ENCODE results near the gene RPL3. TPM values are rescaled to one million over a fixed set of nuclear protein-coding genes. Genes with fewer than 3 reads are reported as not detected.

Gene RPL3
- total RNA-seq, 2 experiments from 2014 or later: 1,927 to 2,015 TPM

- POLR2A ChIA-PET: no interaction called here
- Mint-ChIP-seq H3K4me1 (peaks cover 9% of the 10 kb centered on the region), H3K4me3 (no peak overlapping the region), H3K27me3 (peaks cover 31% of the 10 kb centered on the region), H3K36me3 (no peaks in the 10 kb centered on the region), H3K27ac (no peak overlapping the region), H3K9me3 (no peaks in the 10 kb centered on the region)
- ATAC-seq (ENCODE audit: low read depth): no peak
- no peak for DNase-seq
These were observed 21.0 kb downstream of the RPL3 start for GRCh38 chr22:39298241-39298987.

GRCh38 chr22:39297490-39298240, 21.8 kb downstream of the RPL3 start:
- DNase-seq (no peak), ATAC-seq (ENCODE audit: low read depth) (no peak)
- Mint-ChIP-seq H3K36me3 (no peaks in the 10 kb centered on the region), H3K9me3 (no peaks in the 10 kb centered on the region), H3K4me3 (no peak overlapping the region), H3K27ac (no peak overlapping the region), H3K27me3 (peaks cover 31% of the 10 kb centered on the region), H3K4me1 (peaks cover 9% of the 10 kb centered on the region)
- POLR2A ChIA-PET: no interaction called here

- Mint-ChIP-seq H3K27me3 (peaks cover 31% of the 10 kb centered on the region), H3K4me3 (no peak overlapping the region), H3K27ac (no peak overlapping the region), H3K9me3 (no peaks in the 10 kb centered on the region), H3K36me3 (no peaks in the 10 kb centered on the region), H3K4me1 (peaks cover 9% of the 10 kb centered on the region)
- ATAC-seq (ENCODE audit: low read depth) (no peak), DNase-seq (no peak)
- POLR2A ChIA-PET: no interaction called here
These were observed 22.4 kb downstream of the RPL3 start for GRCh38 chr22:39296981-39297489.

- Mint-ChIP-seq H3K4me3 (no peak overlapping the region), H3K36me3 (no peaks in the 10 kb centered on the region), H3K9me3 (no peaks in the 10 kb centered on the region), H3K27ac (no peak overlapping the region), H3K4me1 (peaks cover 9% of the 10 kb centered on the region), H3K27me3 (peaks cover 31% of the 10 kb centered on the region)
- DNase-seq: no peak
- no peak for ATAC-seq (ENCODE audit: low read depth)
- POLR2A ChIA-PET: no interaction called here
These were observed 22.9 kb downstream of the RPL3 start for GRCh38 chr22:39296535-39296934.

GRCh38 chr22:39294571-39295468, 24.6 kb downstream of the RPL3 start:
- ATAC-seq (ENCODE audit: low read depth): no peak
- no peak overlapping the region for H3K27ac Mint-ChIP-seq
- H3K27me3 Mint-ChIP-seq: peaks cover 18% of the 10 kb centered on the region
- H3K36me3 Mint-ChIP-seq: no peaks in the 10 kb centered on the region
- POLR2A ChIA-PET: no interaction called here
- no peak for DNase-seq
- H3K9me3 Mint-ChIP-seq: no peaks in the 10 kb centered on the region
- H3K4me1 Mint-ChIP-seq: peaks cover 4% of the 10 kb centered on the region
- no peak overlapping the region for H3K4me3 Mint-ChIP-seq

- H3K27ac Mint-ChIP-seq: peak overlapping the region; percentile 34
- H3K4me1 Mint-ChIP-seq: peaks cover 2% of the 10 kb centered on the region
- H3K27me3 Mint-ChIP-seq: peaks cover 10% of the 10 kb centered on the region
- DNase-seq (no peak), ATAC-seq (ENCODE audit: low read depth) (no peak)
- no peaks in the 10 kb centered on the region for H3K9me3 Mint-ChIP-seq
- H3K4me3 Mint-ChIP-seq: no peak overlapping the region
- H3K36me3 Mint-ChIP-seq: no peaks in the 10 kb centered on the region
- POLR2A ChIA-PET: no interaction called here
These were observed 25.6 kb downstream of the RPL3 start for GRCh38 chr22:39293766-39294368.

- Mint-ChIP-seq H3K4me1 (no peaks in the 10 kb centered on the region), H3K9me3 (no peaks in the 10 kb centered on the region), H3K4me3 (no peak overlapping the region), H3K27me3 (peaks cover 8% of the 10 kb centered on the region), H3K27ac (no peak overlapping the region), H3K36me3 (no peaks in the 10 kb centered on the region)
- DNase-seq (no peak), ATAC-seq (ENCODE audit: low read depth) (no peak)
- POLR2A ChIA-PET: no interaction called here
These were observed 26.8 kb downstream of the RPL3 start for GRCh38 chr22:39292561-39293074.

GRCh38 chr22:39292031-39292462, 27.4 kb downstream of the RPL3 start:
- Mint-ChIP-seq H3K9me3 (no peaks in the 10 kb centered on the region), H3K36me3 (no peaks in the 10 kb centered on the region), H3K4me3 (no peak overlapping the region), H3K27me3 (peaks cover 11% of the 10 kb centered on the region), H3K27ac (no peak overlapping the region), H3K4me1 (peaks cover 3% of the 10 kb centered on the region)
- POLR2A ChIA-PET: interaction anchor here (0.5 kb wide), 1 partner anchor 293 kb away, joined by 5 read pairs; no protein-coding TSS in a partner anchor
- DNase-seq (no peak), ATAC-seq (ENCODE audit: low read depth) (no peak)

GRCh38 chr22:39291523-39291922, 27.9 kb downstream of the RPL3 start:
- peaks cover 10% of the 10 kb centered on the region for H3K27me3 Mint-ChIP-seq
- no peak overlapping the region for H3K27ac Mint-ChIP-seq
- POLR2A ChIA-PET: interaction anchor here (0.5 kb wide), 1 partner anchor 294 kb away, joined by 5 read pairs; no protein-coding TSS in a partner anchor
- H3K4me1 Mint-ChIP-seq: peaks cover 3% of the 10 kb centered on the region
- H3K9me3 Mint-ChIP-seq: no peaks in the 10 kb centered on the region
- no peaks in the 10 kb centered on the region for H3K36me3 Mint-ChIP-seq
- no peak overlapping the region for H3K4me3 Mint-ChIP-seq
- DNase-seq (no peak), ATAC-seq (ENCODE audit: low read depth) (no peak)

GRCh38 chr22:39290724-39291161, 28.7 kb downstream of the RPL3 start:
- no peak for ATAC-seq (ENCODE audit: low read depth)
- peaks cover 3% of the 10 kb centered on the region for H3K4me1 Mint-ChIP-seq
- no peak overlapping the region for H3K27ac Mint-ChIP-seq
- H3K27me3 Mint-ChIP-seq: peaks cover 9% of the 10 kb centered on the region
- no peak overlapping the region for H3K4me3 Mint-ChIP-seq
- H3K36me3 Mint-ChIP-seq: no peaks in the 10 kb centered on the region
- no peak for DNase-seq
- POLR2A ChIA-PET: no interaction called here
- no peaks in the 10 kb centered on the region for H3K9me3 Mint-ChIP-seq

- H3K4me1 Mint-ChIP-seq: peaks cover 3% of the 10 kb centered on the region
- DNase-seq (no peak), ATAC-seq (ENCODE audit: low read depth) (no peak)
- POLR2A ChIA-PET: no interaction called here
- peaks cover 10% of the 10 kb centered on the region for H3K27me3 Mint-ChIP-seq
- no peaks in the 10 kb centered on the region for H3K36me3 Mint-ChIP-seq
- H3K27ac Mint-ChIP-seq: no peak overlapping the region
- H3K9me3 Mint-ChIP-seq: no peaks in the 10 kb centered on the region
- H3K4me3 Mint-ChIP-seq: no peak overlapping the region
These were observed 29.3 kb downstream of the RPL3 start for GRCh38 chr22:39289975-39290720.

GRCh38 chr22:39289533-39289932, 29.9 kb downstream of the RPL3 start:
- ATAC-seq (ENCODE audit: low read depth) (no peak), DNase-seq (no peak)
- no peak overlapping the region for H3K27ac Mint-ChIP-seq
- H3K36me3 Mint-ChIP-seq: no peaks in the 10 kb centered on the region
- no peak overlapping the region for H3K4me3 Mint-ChIP-seq
- POLR2A ChIA-PET: no interaction called here
- H3K27me3 Mint-ChIP-seq: peaks cover 12% of the 10 kb centered on the region
- peaks cover 3% of the 10 kb centered on the region for H3K4me1 Mint-ChIP-seq
- no peaks in the 10 kb centered on the region for H3K9me3 Mint-ChIP-seq

Data from activated naive CD8-positive, alpha-beta T cell treated with anti-CD3 and anti-CD28 coated beads, Interleukin-2, amount 10 ng/mL, durations not matched to agents 7 days and 5 days (primary cell).